NB4 (cell line): ENCODE measurements around the gene MYOD1.

ENCODE experiments used
- MYC ChIP-seq: IDR thresholded peaks from 2 replicates; pipeline ENCODE4 v1.6.1; 2011; ENCODE audit warnings: low read depth, low read length
- POLR2A ChIP-seq: IDR thresholded peaks from 2 replicates; pipeline ENCODE4 v1.6.1; 2011; ENCODE audit warnings: mild to moderate bottlenecking; ENCODE audit not compliant: insufficient read length; ENCODE audit errors: extremely low read depth
- TF ChIP-seq, protein P1 (sequence below): IDR thresholded peaks from one replicate; pipeline ENCODE4 v1.5.1; 2012; ENCODE audit warnings: low read depth, low read length
- TF ChIP-seq, protein P2 (sequence below): IDR thresholded peaks from 2 replicates; pipeline ENCODE4 v1.6.1; 2011; ENCODE audit warnings: low read depth, low read length

DNA sequence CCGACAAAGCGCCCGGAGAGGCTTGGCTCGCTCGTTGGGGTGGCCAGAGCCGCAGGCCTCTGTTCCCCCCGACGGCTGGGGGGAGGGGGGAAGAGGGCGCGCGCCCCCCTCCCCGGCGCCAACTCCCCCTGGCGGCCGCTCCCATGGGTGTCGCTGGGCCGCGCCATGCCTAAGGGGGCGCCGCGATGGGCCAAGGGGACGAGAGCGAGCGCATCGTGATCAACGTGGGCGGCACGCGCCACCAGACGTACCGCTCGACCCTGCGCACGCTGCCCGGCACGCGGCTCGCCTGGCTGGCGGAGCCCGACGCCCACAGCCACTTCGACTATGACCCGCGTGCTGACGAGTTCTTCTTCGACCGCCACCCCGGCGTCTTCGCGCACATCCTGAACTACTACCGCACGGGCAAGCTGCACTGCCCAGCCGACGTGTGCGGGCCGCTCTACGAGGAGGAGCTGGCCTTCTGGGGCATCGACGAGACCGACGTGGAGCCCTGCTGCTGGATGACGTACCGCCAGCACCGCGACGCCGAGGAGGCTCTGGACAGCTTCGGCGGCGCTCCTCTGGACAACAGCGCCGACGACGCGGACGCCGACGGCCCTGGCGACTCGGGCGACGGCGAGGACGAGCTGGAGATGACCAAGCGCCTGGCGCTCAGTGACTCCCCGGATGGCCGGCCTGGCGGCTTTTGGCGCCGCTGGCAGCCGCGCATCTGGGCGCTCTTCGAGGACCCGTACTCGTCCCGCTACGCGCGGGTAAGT, 16.6 kb downstream of the MYOD1 start:
- TF ChIP-seq POLR2A, result no peak
- TF ChIP-seq, protein P1, sequence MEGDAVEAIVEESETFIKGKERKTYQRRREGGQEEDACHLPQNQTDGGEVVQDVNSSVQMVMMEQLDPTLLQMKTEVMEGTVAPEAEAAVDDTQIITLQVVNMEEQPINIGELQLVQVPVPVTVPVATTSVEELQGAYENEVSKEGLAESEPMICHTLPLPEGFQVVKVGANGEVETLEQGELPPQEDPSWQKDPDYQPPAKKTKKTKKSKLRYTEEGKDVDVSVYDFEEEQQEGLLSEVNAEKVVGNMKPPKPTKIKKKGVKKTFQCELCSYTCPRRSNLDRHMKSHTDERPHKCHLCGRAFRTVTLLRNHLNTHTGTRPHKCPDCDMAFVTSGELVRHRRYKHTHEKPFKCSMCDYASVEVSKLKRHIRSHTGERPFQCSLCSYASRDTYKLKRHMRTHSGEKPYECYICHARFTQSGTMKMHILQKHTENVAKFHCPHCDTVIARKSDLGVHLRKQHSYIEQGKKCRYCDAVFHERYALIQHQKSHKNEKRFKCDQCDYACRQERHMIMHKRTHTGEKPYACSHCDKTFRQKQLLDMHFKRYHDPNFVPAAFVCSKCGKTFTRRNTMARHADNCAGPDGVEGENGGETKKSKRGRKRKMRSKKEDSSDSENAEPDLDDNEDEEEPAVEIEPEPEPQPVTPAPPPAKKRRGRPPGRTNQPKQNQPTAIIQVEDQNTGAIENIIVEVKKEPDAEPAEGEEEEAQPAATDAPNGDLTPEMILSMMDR, result no peak
- TF ChIP-seq, protein P2, sequence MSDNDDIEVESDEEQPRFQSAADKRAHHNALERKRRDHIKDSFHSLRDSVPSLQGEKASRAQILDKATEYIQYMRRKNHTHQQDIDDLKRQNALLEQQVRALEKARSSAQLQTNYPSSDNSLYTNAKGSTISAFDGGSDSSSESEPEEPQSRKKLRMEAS, result no peak
- TF ChIP-seq MYC, result no peak
